Muscle layer of duodenum (tissue), 2 donors: ENCODE measurements around the gene DIS3L.
"Not testable (repeated sequence)": the region's sequence is repeated elsewhere in the genome, so short reads cannot be mapped to it uniquely, and the experiment has no call there.

Experiments
- H3K27ac ChIP-seq: one replicate; pipeline ENCODE4 v1.7.0; 2013; ENCODE audit warnings: mild to moderate bottlenecking, low read length
- H3K27me3 ChIP-seq: one replicate; pipeline ENCODE4 v1.7.0; 2013; ENCODE audit warnings: low read depth, mild to moderate bottlenecking, control low read depth, low read length
- H3K36me3 ChIP-seq, 2 donors: one replicate each; pipeline ENCODE4 v1.7.0; 2013; ENCODE audit warnings: low read length in 2 of 2, control low read depth in 1 of 2, mild to moderate bottlenecking in 1 of 2; ENCODE audit not compliant: insufficient read depth in 2 of 2, control insufficient read depth in 1 of 2
- H3K4me1 ChIP-seq, 2 donors: one replicate each; pipeline ENCODE4 v1.7.0; 2013; ENCODE audit warnings: low read length in 2 of 2, mild to moderate bottlenecking in 2 of 2, control low read depth in 1 of 2, moderate library complexity in 1 of 2; ENCODE audit not compliant: insufficient read depth in 2 of 2, control insufficient read depth in 1 of 2
- H3K4me3 ChIP-seq, 2 donors: one replicate each; pipeline ENCODE4 v1.7.0; 2013; ENCODE audit warnings: low read length in 2 of 2, low read depth in 1 of 2, mild to moderate bottlenecking in 1 of 2
- H3K9me3 ChIP-seq, 2 donors: one replicate each; pipeline ENCODE4 v1.7.0; 2013; ENCODE audit warnings: low read length in 2 of 2, control low read depth in 1 of 2, mild to moderate bottlenecking in 1 of 2; ENCODE audit not compliant: control insufficient read depth in 1 of 2
- donor health status: healthy.

The DIS3L gene

GRCh38 chr15:66254951-66255676 is 38.3 kb upstream of the DIS3L start:
- Histone ChIP-seq H3K27me3 (peaks cover 40% of the 10 kb centered on the region), H3K36me3 (no peaks in the 10 kb centered on the region), H3K4me3 (no peak overlapping the region)

DNA sequence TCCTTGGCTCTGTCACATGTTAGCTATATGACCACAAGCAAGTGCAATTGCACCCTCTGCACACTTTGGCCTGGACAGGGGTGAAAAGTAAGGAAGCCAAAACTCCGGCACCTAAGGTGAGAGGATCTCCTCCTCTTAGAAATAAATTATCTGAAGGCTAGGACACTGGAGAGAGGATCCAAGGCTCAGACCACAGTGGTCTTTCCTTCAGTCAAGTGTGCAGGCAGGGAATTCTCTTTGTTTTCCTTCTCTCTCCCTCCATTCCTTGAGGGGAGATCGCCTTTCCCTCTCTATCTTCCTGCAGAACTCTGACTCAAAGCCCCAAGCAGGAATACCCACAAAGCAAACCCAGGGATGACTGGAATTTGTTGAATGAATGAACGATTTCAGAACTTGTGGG is 36.7 kb upstream of the DIS3L start:
- Histone ChIP-seq H3K4me1 (peaks cover 0 to 24% of the 10 kb centered on the region in 2 donors), H3K27me3 (peaks cover 31% of the 10 kb centered on the region), H3K36me3 (no peaks in the 10 kb centered on the region), H3K9me3 (no peaks in the 10 kb centered on the region), H3K4me3 (no peak overlapping the region), H3K27ac (no peak overlapping the region)

More at GRCh38 chr15:66254951-66255676, 38.3 kb upstream of the DIS3L start:
- no peaks in the 10 kb centered on the region for H3K9me3 ChIP-seq
- no peak overlapping the region for H3K27ac ChIP-seq
- H3K4me1 ChIP-seq: peaks cover 0 to 24% of the 10 kb centered on the region in 2 donors

- H3K27me3 ChIP-seq: peaks cover 3% of the 10 kb centered on the region
- H3K4me1 ChIP-seq: no peaks in the 10 kb centered on the region
- no peaks in the 10 kb centered on the region for H3K9me3 ChIP-seq
- H3K4me3 ChIP-seq: no peak overlapping the region
- H3K36me3 ChIP-seq: no peaks in the 10 kb centered on the region
- H3K27ac ChIP-seq: no peak overlapping the region
Observed at GRCh38 chr15:66261056-66261455, 32.3 kb upstream of the DIS3L start.

DNA sequence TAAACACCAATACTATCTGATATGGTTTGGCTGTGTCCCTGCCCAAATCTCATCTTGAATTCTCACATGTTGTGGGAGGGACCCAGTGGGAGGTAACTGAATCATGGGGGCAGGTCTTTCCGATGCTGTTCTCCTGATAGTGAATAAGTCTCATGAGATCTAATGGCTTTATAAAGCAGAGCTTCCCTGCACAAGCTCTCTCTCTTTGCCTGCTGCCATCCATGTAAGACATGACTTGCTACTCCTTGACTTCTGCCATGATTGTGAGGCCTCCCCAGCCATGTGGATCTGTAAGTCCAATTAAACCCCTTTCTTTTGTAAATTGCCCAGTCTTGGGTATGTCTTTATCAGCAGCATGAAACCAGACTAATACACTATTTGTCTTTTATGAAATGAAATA is 30.5 kb upstream of the DIS3L start:
- not testable (repeated sequence) for H3K4me3 ChIP-seq, H3K4me1 ChIP-seq, H3K27me3 ChIP-seq, H3K9me3 ChIP-seq, H3K36me3 ChIP-seq, H3K27ac ChIP-seq

GRCh38 chr15:66264859-66265513 is 28.4 kb upstream of the DIS3L start:
- H3K9me3 ChIP-seq: no peaks in the 10 kb centered on the region
- H3K36me3 ChIP-seq: no peaks in the 10 kb centered on the region
- H3K4me1 ChIP-seq: no peaks in the 10 kb centered on the region
- no peak overlapping the region for H3K27ac ChIP-seq
- H3K4me3 ChIP-seq: no peak overlapping the region
- H3K27me3 ChIP-seq: no peaks in the 10 kb centered on the region

GRCh38 chr15:66269326-66270090 is 23.9 kb upstream of the DIS3L start:
- no peaks in the 10 kb centered on the region for H3K27me3 ChIP-seq
- H3K9me3 ChIP-seq: no peaks in the 10 kb centered on the region
- H3K36me3 ChIP-seq: no peaks in the 10 kb centered on the region
- no peaks in the 10 kb centered on the region for H3K4me1 ChIP-seq
- no peak overlapping the region for H3K4me3 ChIP-seq
- no peak overlapping the region for H3K27ac ChIP-seq

DNA sequence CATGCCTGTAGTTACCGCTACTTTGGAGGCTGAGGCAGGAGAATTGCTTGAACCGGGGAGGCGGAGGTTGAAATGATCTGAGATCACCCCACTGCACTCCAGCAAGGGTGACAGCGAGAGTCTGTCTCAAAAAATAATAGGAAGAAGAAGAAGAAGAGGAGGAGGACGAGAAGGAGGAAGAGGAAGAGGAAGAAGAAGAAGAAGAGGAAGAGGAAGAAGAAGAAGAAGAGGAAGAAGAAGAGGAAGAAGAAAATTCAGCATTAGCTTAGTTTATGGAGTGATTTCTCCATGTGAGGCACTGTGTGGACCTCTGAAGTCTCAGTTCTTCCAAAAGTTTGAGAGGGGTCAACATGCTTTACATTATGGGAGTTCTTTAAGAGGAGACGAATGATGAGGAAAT is 22.4 kb upstream of the DIS3L start:
- no peaks in the 10 kb centered on the region for H3K4me1 ChIP-seq

GRCh38 chr15:66275352-66275751 is 18.0 kb upstream of the DIS3L start:
- H3K4me3 ChIP-seq: no peak overlapping the region
- H3K27me3 ChIP-seq: no peaks in the 10 kb centered on the region
- no peaks in the 10 kb centered on the region for H3K36me3 ChIP-seq
- H3K9me3 ChIP-seq: no peaks in the 10 kb centered on the region
- no peak overlapping the region for H3K27ac ChIP-seq
- no peaks in the 10 kb centered on the region for H3K4me1 ChIP-seq

More for the DNA sequence above, 22.4 kb upstream of the DIS3L start:
- no peak overlapping the region for H3K27ac ChIP-seq
- H3K9me3 ChIP-seq: no peaks in the 10 kb centered on the region
- no peaks in the 10 kb centered on the region for H3K36me3 ChIP-seq
- H3K27me3 ChIP-seq: no peaks in the 10 kb centered on the region
- H3K4me3 ChIP-seq: no peak overlapping the region

GRCh38 chr15:66276546-66276945 is 16.8 kb upstream of the DIS3L start:
- H3K4me1 ChIP-seq: no peaks in the 10 kb centered on the region
- no peaks in the 10 kb centered on the region for H3K36me3 ChIP-seq
- no peak overlapping the region for H3K4me3 ChIP-seq
- H3K27ac ChIP-seq: no peak overlapping the region
- no peaks in the 10 kb centered on the region for H3K9me3 ChIP-seq
- no peaks in the 10 kb centered on the region for H3K27me3 ChIP-seq

DNA sequence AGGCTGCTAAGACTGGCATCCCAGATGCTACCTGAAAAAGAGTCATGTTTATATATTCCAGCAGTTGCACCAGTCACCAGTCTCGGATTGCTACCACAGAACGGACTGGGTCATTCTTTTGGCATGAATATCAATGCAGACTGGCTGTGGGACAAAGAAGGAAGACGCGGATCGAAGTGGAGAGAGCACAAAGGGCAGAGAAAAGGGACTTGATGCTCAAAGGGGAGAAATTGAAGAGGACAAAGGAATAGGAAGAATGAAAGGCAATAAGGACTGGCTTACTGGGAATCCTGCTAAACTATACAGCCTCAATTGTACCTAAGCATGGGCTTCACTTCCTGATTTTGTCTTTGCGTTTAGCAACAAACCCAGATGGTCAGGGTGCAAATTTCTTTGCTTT is 15.3 kb upstream of the DIS3L start:
- Histone ChIP-seq H3K27ac (no peak overlapping the region), H3K27me3 (no peaks in the 10 kb centered on the region), H3K36me3 (no peaks in the 10 kb centered on the region), H3K9me3 (no peaks in the 10 kb centered on the region), H3K4me3 (no peak overlapping the region), H3K4me1 (no peaks in the 10 kb centered on the region)

- Histone ChIP-seq H3K4me3 (no peak overlapping the region), H3K36me3 (no peaks in the 10 kb centered on the region), H3K9me3 (no peaks in the 10 kb centered on the region), H3K27ac (no peak overlapping the region), H3K27me3 (no peaks in the 10 kb centered on the region), H3K4me1 (no peaks in the 10 kb centered on the region)
Observed at GRCh38 chr15:66278671-66279070, 14.7 kb upstream of the DIS3L start.
